Loucy (cell line): Measurements from ENCODE around the gene GPR137B.

Experiments used
- H2AFZ ChIP-seq: fragments of 200-600 bp; sonication (generic); 2 replicates; pipeline ENCODE4 v1.6.0; 2016; ENCODE audit warnings: antibody characterized with exemption, mild to moderate bottlenecking, low read length, moderate library complexity
- H3F3A ChIP-seq: fragments of 200-600 bp; 2 replicates; pipeline ENCODE4 v1.6.0; 2016; ENCODE audit warnings: antibody characterized with exemption, low read depth, mild to moderate bottlenecking
- H3K27me3 ChIP-seq: fragments of 200-600 bp; sonication (generic); 2 replicates; pipeline ENCODE4 v1.6.1; 2014; ENCODE audit warnings: low read length, mild to moderate bottlenecking; ENCODE audit not compliant: insufficient read depth, poor library complexity, severe bottlenecking
- H3K36me3 ChIP-seq: fragments of 200-600 bp; sonication (generic); 2 replicates; pipeline ENCODE4 v1.6.1; 2016; ENCODE audit warnings: low read length; ENCODE audit not compliant: insufficient read depth
- H3K4me1 ChIP-seq: fragments of 200-600 bp; sonication (generic); 2 replicates; pipeline ENCODE4 v1.5.1; 2014; ENCODE audit warnings: low read length, mild to moderate bottlenecking; ENCODE audit not compliant: insufficient read depth, poor library complexity, severe bottlenecking
- H3K4me2 ChIP-seq: fragments of 200-600 bp; sonication (generic); 2 replicates; pipeline ENCODE4 v1.6.0; 2014; ENCODE audit warnings: antibody characterized with exemption, low read length, low read depth, mild to moderate bottlenecking; ENCODE audit not compliant: poor library complexity, severe bottlenecking
- H3K4me3 ChIP-seq: fragments of 200-600 bp; sonication (generic); 2 replicates; pipeline ENCODE4 v1.5.1; 2014; ENCODE audit warnings: low read length, mild to moderate bottlenecking, mixed read lengths; ENCODE audit not compliant: poor library complexity, severe bottlenecking
- H3K79me2 ChIP-seq: fragments of 200-600 bp; sonication (generic); 2 replicates; pipeline ENCODE4 v1.6.1; 2014; ENCODE audit warnings: low read length; ENCODE audit not compliant: insufficient read depth
- H3K9ac ChIP-seq: fragments of 200-600 bp; sonication (generic); 2 replicates; pipeline ENCODE4 v1.6.0; 2014; ENCODE audit warnings: mild to moderate bottlenecking, low read depth, low read length, moderate library complexity; ENCODE audit not compliant: poor library complexity, severe bottlenecking
- H3K9me2 ChIP-seq: fragments of 200-600 bp; sonication (generic); replicated peaks from 2 replicates; pipeline ENCODE4 v1.6.1; 2016; ENCODE audit warnings: low read depth, low read length, mixed read lengths
- H3K9me3 ChIP-seq: fragments of 200-600 bp; sonication (generic); 2 replicates; pipeline ENCODE4 v1.6.1; 2014; ENCODE audit warnings: mild to moderate bottlenecking, antibody characterized with exemption, low read length, low read depth; ENCODE audit not compliant: insufficient read depth
- H4K20me1 ChIP-seq: fragments of 200-600 bp; sonication (generic); 2 replicates; pipeline ENCODE4 v1.6.0; 2014; ENCODE audit warnings: antibody characterized with exemption, low read length, mild to moderate bottlenecking; ENCODE audit not compliant: insufficient read depth, poor library complexity, severe bottlenecking
- EZH2phosphoT487 ChIP-seq: fragments of 200-600 bp; IDR thresholded peaks from 2 replicates; pipeline ENCODE4 v1.6.1; 2018; ENCODE audit warnings: antibody characterized with exemption, mild to moderate bottlenecking, moderate library complexity, borderline replicate concordance
- TF ChIP-seq, protein P1 (sequence below): fragments of 200-600 bp; sonication (generic); conservative IDR thresholded peaks from 2 replicates; pipeline ENCODE4 v1.5.1; 2014; ENCODE audit warnings: mild to moderate bottlenecking, antibody characterized with exemption, low read length

Gene GPR137B

DNA sequence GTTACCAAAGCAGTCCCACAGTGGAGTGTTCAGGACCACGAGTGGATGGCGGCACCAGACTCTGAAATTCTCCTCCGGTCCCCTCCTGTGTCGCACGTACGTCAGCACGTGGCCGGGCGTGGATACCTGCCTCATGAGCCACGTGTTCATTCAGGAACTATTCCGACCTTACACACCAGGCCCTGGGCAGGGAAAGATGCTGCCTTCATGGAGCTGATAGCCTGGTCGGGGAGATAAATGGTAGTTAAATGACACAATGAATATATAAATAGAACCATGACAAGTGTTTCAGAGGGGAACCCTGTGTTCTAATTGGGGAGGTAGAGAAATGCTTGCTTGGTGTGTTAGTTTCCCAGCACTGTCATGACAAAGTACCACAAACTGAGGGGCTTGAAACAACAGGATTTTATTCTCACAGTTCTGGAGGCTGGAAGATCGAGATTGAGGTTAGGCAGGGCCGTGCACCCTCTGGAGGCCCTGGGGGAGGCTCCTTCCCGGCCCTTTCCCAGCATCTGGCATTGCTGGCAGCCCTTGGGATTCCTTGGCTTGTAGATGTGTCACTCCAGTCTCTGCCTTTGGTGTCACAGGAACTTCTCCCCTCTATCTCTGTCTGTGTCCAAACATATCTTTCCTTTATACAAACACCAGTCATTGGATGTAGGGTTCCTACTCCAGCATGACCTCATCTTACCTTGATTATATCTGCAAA, 28.9 kb upstream of the GPR137B start:
- Histone ChIP-seq H3K4me3 (no peak overlapping the region), H3K4me1 (no peaks in the 10 kb centered on the region), H3K9me3 (no peaks in the 10 kb centered on the region), H3K4me2 (no peak overlapping the region), H4K20me1 (no peaks in the 10 kb centered on the region), H3F3A (no peaks in the 10 kb centered on the region), H3K9me2 (no peaks in the 10 kb centered on the region), H3K9ac (no peak overlapping the region), H2AFZ (no peak overlapping the region), H3K27me3 (no peaks in the 10 kb centered on the region), H3K36me3 (no peaks in the 10 kb centered on the region), H3K79me2 (no peaks in the 10 kb centered on the region)
- no peak for TF ChIP-seq EZH2phosphoT487
- TF ChIP-seq, protein P1, sequence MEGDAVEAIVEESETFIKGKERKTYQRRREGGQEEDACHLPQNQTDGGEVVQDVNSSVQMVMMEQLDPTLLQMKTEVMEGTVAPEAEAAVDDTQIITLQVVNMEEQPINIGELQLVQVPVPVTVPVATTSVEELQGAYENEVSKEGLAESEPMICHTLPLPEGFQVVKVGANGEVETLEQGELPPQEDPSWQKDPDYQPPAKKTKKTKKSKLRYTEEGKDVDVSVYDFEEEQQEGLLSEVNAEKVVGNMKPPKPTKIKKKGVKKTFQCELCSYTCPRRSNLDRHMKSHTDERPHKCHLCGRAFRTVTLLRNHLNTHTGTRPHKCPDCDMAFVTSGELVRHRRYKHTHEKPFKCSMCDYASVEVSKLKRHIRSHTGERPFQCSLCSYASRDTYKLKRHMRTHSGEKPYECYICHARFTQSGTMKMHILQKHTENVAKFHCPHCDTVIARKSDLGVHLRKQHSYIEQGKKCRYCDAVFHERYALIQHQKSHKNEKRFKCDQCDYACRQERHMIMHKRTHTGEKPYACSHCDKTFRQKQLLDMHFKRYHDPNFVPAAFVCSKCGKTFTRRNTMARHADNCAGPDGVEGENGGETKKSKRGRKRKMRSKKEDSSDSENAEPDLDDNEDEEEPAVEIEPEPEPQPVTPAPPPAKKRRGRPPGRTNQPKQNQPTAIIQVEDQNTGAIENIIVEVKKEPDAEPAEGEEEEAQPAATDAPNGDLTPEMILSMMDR = no peak

DNA sequence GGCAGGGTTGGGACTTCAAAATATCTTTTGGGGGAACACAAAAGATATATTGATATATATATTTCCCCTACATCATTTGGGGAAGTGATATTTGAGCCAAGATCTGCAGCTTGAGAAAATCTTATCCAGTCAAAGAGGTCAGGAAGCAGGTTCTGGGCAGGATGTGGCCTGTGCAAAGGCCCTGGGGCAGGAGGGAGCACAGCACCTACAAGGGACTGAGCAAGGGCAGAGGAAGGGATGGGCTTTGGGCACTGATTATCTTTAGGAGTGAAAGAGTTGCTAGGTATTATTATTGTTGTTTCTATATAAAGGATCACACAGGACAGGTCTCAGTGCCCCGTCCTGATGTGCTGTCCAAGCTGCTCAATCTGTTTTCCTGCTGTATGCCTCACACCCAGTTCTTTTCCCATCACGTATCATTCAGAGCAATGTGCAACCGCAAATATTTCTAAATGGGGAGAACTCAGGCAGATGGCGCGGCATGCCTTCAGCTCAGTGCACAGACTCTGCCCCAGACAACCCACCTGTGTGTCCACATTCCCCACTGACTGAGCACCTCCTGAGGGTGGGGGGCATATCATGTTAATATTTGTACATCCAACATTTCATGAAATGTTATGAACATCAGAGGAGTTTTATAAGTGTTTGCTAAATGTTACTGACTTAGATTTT, 28.1 kb upstream of the GPR137B start:
- Histone ChIP-seq H3K9me2 (no peaks in the 10 kb centered on the region), H2AFZ (no peak overlapping the region), H3K27me3 (no peaks in the 10 kb centered on the region), H3K4me1 (no peaks in the 10 kb centered on the region), H3K79me2 (no peaks in the 10 kb centered on the region), H3K36me3 (no peaks in the 10 kb centered on the region), H3K4me2 (no peak overlapping the region), H4K20me1 (no peaks in the 10 kb centered on the region), H3K9ac (no peak overlapping the region), H3K9me3 (no peaks in the 10 kb centered on the region), H3K4me3 (no peak overlapping the region), H3F3A (no peaks in the 10 kb centered on the region)
- TF ChIP-seq EZH2phosphoT487 = no peak
- TF ChIP-seq, protein P1 = no peak

DNA sequence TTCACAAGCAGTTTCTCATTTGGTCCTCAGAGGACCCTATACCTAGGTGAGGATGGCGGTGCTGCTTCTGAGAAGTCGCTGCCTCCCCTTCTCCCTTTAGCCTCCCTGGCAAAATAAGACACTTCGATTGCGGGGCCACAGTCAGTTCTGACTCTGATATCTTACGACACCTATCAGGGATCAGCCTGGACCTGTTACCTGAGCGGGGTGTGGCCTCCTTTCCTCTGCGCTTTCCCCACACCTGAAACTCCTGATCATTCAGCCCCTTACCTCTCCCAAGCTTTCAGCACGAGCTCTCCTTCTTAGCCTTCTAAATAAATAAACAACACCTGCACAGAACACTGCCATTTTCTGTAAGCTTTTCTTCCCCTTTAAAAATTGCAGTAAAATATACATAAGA, 24.6 kb upstream of the GPR137B start:
- Histone ChIP-seq H4K20me1 (no peaks in the 10 kb centered on the region), H3K4me1 (peaks cover 9% of the 10 kb centered on the region), H3K4me3 (no peak overlapping the region), H3K4me2 (no peak overlapping the region), H3K9me3 (no peaks in the 10 kb centered on the region), H3K36me3 (no peaks in the 10 kb centered on the region), H3K9me2 (no peaks in the 10 kb centered on the region), H3K79me2 (no peaks in the 10 kb centered on the region), H3F3A (no peaks in the 10 kb centered on the region), H2AFZ (no peak overlapping the region), H3K27me3 (no peaks in the 10 kb centered on the region), H3K9ac (no peak overlapping the region)
- TF ChIP-seq EZH2phosphoT487 = no peak
- TF ChIP-seq, protein P1 = no peak
